Measurements from ENCODE around the gene HLA-F. TPM values are rescaled to one million over a fixed set of nuclear protein-coding genes. Genes with fewer than 3 reads are reported as not detected.

HLA-F gene
- total RNA-seq, 2 donors from 2014 or later, result 58.8 to 201 TPM

- no peak for TF ChIP-seq CTCF (IDR thresholded peaks at IDR 0.05)
- DNase-seq, result no peak
- H3K36me3 ChIP-seq, result no peaks in the 10 kb centered on the region
- H3K27ac ChIP-seq, result no peak overlapping the region
- H3K27me3 ChIP-seq, result no peaks in the 10 kb centered on the region
- H3K4me3 ChIP-seq, result no peak overlapping the region
- H3K4me1 ChIP-seq, result no peaks in the 10 kb centered on the region
- intact Hi-C loops (cut with DNase I), result no loop called here
- H3K9ac ChIP-seq (ENCODE audit: low read depth in 2 of 2, low read length in 2 of 2), result no peak overlapping the region
- H3K9me3 ChIP-seq, result no peaks in the 10 kb centered on the region
Observed at GRCh38 chr6:29694637-29695036, 28.6 kb upstream of the HLA-F start.

- intact Hi-C loops (cut with DNase I), result no loop called here
- Histone ChIP-seq H3K4me3 (no peak overlapping the region), H3K27me3 (no peaks in the 10 kb centered on the region), H3K36me3 (no peaks in the 10 kb centered on the region), H3K9ac (ENCODE audit: low read depth in 2 of 2, low read length in 2 of 2) (no peak overlapping the region), H3K4me1 (no peaks in the 10 kb centered on the region), H3K9me3 (no peaks in the 10 kb centered on the region), H3K27ac (no peak overlapping the region)
- no peak for TF ChIP-seq CTCF (IDR thresholded peaks at IDR 0.05)
- DNase-seq, result no peak
Observed at GRCh38 chr6:29696147-29697125, 26.8 kb upstream of the HLA-F start.

- Histone ChIP-seq H3K27me3 (no peaks in the 10 kb centered on the region), H3K4me1 (no peaks in the 10 kb centered on the region), H3K4me3 (no peak overlapping the region), H3K9me3 (no peaks in the 10 kb centered on the region), H3K9ac (ENCODE audit: low read depth in 2 of 2, low read length in 2 of 2) (no peak overlapping the region), H3K27ac (no peak overlapping the region), H3K36me3 (no peaks in the 10 kb centered on the region)
- peak; percentile 54 for DNase-seq
- intact Hi-C loops (cut with DNase I), result loop anchor here (10.0 kb wide), 2 partner anchors 132 to 312 kb away; no protein-coding TSS in a partner anchor
- no peak for TF ChIP-seq CTCF (IDR thresholded peaks at IDR 0.05)
Observed at GRCh38 chr6:29702519-29703103, 20.6 kb upstream of the HLA-F start.

- Histone ChIP-seq H3K9me3 (no peaks in the 10 kb centered on the region), H3K9ac (ENCODE audit: low read depth in 2 of 2, low read length in 2 of 2) (no peak overlapping the region), H3K4me3 (no peak overlapping the region), H3K27ac (no peak overlapping the region), H3K27me3 (no peaks in the 10 kb centered on the region), H3K36me3 (no peaks in the 10 kb centered on the region), H3K4me1 (no peaks in the 10 kb centered on the region)
- intact Hi-C loops (cut with DNase I), result loop anchor here (10.0 kb wide), 2 partner anchors 129 to 309 kb away; no protein-coding TSS in a partner anchor
- peak; percentile 53 for TF ChIP-seq CTCF (IDR thresholded peaks at IDR 0.05)
- peak; percentile 49 for DNase-seq
Observed at GRCh38 chr6:29705389-29706231, 17.6 kb upstream of the HLA-F start.

All from colonic mucosa (tissue), 4 donors.